HG02943 (cell line): ENCODE results near the gene SNTG2.
A peak's percentile ranks its signal among the peaks of the same experiment; 100 is the strongest.

Experiments used
- ATAC-seq: cut with Tn5 transposase; IDR thresholded peaks from one replicate; pipeline ENCODE4 v1.9.1; 2021; ENCODE audit warnings: mild to moderate bottlenecking, low read depth, moderate library complexity; ENCODE audit not compliant: unreplicated experiment

SNTG2 gene

DNA sequence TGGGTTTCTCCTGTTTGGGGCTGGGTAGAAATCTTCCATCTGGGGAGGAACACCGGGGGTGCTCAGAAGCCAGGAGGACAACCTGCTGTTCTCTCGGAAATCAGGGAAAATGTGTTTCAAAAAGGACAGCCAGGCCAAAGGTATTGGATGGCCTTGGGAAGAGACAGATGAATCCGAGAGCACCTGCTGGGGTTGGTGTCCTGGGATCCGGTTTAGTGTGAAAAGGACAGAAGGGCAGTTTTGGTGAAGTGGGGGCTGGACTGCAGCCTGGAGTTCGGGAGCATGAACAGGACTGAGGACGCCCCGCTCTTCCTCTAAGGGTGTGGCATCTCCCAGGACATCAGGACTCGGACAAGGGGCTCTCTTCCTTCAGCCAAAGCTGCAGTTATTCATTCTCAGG, 24.9 kb upstream of the SNTG2 start:
- ATAC-seq = no peak

DNA sequence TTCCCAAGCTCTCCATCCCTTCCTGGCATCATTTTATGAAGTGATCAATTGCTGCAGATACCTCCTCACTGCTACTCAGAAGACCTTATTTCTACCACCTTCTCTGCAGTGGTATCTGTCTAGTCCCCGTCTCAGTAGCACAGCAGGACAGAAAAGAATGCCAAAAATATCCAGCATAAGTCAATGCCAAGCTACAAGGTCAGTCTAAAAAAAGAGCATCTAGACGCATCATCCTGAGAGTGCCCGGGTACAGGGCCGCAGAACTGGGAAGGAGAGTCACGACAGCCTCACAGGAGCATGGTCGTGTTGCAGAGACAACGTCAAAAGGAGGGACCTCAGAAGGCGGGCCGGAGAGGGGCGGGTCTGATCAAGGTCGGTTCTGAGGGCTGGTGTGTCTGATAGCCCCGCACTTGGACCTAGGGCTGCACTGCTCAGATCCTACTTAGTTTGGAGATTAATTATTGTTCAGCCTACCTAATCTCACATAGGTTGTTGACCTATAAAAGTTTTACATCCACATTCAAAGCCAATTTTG, 24.3 kb upstream of the SNTG2 start:
- ATAC-seq = no peak

DNA sequence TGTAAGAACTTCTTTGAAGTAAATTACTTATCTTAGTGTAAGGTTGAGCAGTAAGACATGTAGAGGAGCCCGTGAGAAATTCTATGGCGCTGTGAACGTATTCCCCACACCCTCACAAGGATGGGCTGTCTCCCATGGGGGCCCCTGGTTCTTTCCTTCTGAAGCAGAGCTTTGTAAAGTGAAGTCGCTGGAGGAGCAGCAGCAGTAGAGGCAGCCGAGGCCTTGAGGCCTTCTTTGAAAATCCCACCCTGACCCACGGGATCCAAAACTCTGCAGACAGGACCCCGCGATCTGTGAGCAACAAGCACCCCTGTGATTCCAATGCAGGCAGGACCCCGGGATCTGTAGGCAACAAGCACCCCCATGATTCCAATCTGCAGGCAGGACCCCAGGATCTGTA, 23.8 kb upstream of the SNTG2 start:
- ATAC-seq = no peak

DNA sequence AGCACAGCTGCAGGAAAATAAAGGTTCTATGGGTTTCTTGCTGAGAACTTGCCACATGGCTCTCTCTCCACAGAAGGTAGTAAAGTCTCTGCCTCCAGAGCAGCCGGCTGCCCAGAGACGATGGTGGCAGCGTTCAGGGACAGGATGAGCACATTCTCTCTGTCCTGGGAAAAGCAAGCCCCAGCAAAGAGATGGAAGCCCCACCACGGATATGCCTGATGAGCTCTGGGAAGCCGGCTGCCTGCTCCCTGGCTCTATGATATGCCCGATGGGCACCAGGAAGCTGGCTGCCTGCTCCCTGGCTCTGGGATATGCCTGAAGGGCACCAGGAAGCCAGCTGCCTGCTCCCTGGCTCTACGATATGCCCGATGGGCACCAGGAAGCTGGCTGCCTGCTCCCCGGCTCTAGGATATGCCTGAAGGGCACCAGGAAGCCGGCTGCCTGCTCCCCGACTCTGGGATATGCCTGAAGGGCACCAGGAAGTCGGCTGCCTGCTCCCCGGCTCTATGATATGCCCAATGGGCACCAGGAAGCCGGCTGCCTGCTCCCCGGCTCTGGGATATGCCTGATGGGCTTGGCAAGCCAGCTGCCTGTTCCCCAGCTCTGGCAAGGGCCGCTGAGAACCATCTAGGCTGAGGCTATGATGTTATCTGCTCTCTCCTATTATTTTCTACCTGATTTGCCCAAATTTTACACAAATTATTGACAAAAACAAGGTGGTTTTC, 21.5 kb upstream of the SNTG2 start:
- ATAC-seq = no peak

DNA sequence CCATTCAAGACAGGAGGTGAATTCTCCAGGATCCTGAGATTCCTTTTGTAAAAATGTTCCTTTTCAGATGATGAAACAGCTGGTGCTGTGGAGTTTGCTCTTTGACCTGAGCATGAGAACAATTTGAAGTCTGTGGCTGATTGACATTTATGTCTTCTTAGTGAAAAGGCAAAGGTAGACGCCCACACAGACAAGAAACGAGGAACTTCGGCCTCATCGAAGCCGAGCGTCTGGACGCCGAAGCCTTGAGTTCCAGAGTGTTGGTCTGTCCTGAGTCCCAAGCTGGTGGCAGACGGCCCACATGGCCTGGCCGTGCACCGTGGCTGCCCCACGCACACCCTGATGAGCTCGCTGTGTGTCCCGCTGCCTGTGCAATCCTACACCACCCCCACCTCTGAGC, 20.7 kb upstream of the SNTG2 start:
- ATAC-seq = no peak

DNA sequence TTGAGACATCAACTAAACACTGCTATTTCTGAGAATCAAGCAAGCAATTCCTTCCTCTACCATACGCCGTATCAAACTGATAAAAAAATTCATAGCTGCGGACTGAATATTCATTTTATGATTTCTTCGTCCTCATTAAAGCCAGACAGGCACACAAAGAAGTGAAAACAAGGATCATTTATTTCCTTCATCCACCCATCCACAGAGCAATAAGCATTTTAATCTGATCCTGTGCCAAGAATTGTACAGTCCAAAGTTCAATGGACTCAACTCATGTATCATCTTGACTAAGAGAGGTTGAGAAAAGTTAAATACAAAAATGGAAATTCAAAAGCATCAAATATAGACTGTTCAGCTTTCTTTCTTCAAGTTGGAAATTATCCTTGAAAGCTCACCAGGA, 19.7 kb upstream of the SNTG2 start:
- no peak for ATAC-seq

DNA sequence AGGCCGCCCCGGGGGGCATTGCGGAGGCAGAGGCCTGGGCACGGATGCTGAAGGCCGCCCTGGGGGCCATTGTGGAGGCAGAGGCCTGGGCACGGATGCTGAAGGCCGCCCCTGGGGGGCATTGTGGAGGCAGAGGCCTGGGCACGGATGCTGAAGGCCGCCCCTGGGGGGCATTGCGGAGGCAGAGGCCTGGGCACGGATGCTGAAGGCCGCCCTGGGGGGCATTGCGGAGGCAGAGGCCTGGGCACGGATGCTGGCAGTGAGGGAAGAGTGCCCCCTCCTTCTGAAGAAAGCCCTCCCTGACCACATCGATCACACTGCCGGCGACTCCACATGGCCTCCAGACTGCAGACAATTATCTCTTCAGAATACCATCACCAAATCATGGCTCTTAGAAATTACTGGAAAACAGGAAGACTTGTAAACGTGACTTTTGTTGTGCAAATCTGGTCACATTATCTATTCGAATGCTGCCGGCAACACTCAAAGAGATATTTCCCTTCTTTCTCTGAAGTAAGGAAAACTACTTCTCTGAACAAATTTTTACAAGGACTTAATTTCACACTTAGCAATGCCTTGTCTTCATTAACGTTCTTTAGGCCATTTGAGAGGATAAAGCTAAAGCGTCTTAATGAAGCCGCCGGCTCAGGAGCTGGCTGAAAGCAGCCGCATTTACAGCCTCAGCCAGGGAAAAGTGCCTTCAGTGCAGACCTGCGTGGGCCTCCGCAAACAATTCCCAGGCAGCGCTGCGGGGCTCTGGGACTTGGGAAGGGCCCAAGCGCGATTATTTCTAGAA, 18.1 kb upstream of the SNTG2 start:
- ATAC-seq = no peak

DNA sequence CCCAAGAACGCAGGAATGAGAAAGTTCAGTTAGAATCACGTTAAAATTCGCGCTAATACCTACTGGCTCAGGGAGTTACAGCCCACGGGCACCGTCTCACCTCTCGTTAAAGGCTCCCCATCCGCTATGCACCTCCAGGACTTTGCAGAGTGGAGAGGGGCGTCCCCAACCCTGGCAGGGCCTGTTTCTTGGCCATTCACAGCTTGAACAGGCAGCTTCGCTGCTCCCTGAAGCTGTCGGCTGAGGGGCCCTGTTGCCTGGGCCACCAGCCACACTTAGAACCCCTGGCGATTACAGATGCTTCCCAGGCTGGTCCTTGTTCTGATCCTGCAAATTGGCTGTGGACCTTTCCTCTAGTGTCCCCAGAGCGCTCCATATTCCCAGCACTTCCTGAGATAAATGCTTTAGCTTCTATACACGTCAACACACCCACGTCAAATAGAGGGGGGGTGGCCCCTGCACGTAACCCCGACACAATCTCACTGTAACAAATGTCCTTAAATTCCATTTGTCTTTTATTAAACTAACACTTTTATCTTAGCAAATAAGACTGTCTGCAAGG, 16.8 kb upstream of the SNTG2 start:
- ATAC-seq = no peak

DNA sequence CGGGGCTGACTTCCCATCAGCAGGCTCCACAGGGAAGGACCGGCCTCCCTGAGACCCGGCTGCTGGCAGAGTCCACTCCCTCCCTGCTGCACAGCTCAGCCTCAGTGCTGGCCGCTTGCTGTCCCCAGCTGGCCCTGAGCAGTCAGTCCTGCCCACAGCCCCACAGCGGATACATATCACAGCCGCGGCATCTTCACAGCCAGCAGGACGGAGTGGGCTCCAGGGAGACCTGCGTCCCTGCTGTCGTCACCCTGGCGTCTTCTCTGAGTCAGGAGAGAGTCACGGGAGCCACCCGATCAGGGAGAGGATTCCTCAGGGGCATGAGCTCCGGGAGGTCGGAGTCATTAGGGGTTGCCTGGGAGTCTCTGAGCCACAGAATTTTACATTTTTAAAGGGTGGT, 13.1 kb upstream of the SNTG2 start:
- no peak for ATAC-seq

DNA sequence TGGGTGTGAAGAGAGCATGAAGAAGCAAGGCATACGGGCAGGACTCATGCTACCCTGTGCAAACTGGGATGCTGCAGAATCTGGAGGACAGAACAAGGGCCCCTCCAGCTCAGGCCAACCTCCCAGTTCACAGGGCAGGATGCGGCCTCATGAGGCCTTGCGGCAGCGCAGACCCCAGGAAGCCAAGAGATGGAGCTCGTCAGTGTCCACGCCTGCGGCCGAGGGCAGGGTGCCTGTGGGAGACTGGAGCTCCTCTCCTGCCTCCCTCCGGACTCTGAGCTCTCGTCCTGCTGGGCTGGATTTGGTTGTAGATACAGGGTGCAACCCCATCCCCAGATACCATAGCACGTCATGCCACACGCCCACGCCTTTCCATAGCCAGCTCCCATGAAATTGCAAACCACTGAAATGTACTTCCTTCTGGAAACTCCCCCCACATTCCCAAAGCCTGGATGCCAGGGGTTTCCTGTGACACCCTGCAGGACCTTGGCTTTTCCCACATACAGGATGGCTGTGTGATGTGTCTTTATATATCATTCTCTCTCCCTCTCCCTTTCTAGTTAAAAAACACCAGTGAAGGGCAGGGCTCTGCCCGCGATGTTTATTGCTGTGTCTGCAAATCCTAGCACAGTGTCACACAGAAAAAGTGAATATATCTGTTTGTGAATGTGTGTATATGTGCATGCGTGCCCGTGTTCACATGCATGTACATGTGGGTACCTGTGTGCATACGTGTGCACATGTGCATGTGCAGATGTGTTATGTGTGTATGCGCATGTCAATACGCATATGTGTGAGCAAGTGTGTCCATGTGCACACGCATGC, 12.3 kb upstream of the SNTG2 start:
- no peak for ATAC-seq

DNA sequence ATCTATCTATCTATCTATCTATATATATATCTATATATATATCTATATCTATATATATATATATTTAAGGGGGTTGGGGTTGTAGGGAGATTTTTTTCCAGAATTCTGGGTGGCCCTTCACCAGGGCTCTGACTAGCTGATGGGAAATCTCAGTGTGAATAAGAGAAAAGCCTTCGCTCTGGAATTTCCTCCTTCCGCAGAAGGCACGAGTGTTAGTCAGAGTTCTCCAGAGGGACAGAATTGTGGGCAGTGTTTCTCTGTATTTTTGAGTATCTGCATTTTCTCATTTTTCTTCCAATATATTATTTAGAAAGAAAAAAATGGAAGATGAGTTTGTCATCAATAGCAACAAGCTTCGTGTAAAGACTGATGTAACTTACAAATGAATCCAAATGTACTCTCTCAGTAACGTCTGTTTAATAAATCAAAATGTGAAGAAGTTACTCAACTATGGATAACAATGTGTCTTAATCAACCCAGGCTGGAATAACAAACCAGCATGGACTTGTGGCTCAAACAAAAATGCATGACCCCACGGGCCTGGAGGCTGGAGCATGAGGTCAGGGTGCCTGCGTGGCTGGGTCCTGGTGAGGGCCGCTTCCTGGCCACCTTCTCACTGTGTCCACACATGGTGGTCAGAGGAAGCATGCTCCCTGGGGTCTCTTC, 10.6 kb upstream of the SNTG2 start:
- ATAC-seq = no peak

DNA sequence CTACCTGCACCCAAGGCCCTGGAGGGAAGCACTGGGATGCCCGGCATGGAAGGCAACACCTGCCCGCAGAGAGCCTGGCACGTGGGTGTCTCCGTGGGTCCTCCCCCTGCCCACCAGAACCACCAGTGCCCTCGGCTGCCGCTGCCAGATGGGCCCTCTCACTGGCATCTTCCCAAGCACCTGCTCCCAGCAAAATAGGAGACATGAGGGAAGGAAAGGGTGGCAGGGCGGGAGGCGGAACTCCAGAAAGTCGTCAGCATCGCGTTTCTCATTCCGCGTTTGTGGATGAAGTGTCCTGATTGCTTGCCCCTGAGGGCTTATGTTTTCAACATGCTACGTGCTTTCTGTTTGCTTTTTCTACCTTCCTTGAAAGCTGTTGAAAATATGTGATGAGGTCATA, 8.8 kb upstream of the SNTG2 start:
- ATAC-seq = no peak

DNA sequence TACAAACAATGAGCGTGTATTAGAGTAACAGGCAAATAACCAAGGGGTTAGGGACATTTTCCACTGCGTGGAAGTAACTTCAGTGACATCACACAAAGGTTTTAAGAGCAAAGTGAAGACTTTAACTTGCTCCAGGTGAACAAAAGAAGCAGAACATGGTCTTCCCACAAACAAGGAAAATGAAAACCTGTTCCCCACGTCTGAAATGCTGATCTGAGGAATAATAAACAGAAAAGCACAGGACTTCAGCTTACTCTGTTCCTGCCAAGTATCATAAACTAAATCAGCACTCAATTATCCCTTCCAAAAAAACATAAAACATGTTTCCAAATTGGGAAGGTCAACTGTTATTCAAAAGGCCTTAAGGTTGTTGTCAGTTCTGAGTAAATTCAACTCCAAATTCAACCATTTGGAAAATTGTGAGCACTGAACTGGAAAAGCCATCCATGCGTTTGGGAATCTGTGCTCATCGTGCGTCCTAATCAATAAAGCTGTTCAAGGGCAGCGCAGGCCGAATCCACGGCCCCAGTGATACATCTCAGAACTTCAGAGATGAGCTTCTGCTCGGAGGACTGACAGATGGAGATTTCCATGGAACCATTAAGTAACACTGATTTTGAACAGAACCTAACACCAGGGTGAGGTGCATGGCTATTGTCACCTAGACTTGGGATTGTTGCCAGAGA, 7.7 kb upstream of the SNTG2 start:
- no peak for ATAC-seq

DNA sequence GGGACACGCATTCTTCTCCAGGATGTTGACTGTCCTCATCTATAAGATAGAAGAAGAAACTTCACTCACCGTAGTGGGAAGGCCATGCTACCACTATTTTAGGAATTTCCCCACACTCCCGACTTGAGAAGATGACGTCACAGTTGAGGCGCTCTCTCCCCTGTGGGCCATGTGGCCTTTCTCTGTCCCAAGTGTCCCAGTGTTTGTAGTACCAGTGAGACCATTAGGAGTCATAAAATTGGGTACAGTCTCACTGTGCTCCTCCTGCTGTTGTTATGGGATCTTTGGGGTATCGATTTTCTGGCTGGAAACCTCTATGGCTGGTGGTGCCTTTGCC, 7.2 kb upstream of the SNTG2 start:
- no peak for ATAC-seq

DNA sequence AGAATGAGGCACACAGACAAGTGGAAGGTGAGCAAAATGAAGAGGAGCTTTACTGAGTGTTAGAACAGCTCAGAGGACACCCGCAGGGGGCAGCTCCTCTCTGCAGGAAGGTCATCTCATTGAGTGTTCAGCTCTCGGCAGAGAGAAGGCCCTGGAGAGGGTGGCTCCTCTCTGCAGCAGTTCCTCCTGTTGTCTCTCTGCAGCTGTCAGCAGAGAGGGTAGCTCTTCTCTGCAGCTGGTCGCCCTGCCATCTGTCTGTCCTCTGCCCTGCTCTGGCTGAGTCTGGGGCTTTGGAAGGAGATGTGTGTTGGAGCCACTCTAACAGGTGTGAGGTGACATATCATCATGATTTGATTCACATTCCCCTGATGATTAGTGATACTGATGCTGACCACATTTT, 6.8 kb upstream of the SNTG2 start:
- ATAC-seq = no peak

DNA sequence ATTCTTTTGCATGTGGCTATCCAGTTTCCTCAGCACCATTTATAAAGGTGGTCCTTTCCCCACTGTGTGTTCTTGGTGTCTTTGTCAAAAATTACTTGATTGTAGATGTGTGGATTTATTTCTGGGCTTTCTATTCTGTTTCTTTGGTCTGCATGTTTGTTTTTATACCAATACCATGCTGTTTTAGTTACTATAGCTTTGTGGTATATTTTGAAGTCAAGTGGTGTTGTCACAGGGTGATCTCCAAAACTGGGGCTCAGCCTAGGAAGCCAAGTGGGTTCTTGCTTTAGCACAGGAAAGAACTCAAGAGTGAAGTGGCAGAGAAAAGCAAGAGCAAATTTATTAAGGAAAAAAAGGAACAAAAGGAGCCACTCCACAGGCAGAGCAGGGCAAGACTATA, 6.0 kb upstream of the SNTG2 start:
- ATAC-seq = no peak

DNA sequence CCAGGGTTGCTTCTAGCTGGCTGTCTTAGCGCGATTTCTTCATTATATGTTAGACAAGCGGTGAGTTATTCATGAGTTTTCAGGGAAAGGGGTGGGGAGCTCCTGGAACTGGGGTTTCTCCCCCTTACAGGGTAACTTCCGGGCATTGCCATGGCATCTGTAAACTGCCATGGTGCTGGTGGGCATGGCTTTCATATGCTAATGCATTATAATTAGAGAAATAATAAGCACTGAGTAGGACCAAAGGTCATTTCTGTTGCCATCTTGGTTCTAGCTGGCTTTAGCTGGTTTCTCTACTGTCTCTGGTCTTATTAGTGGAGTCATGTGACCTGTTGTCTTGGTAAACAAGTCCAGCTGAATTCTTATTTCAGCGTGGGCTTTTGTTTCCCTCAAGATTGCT, 5.5 kb upstream of the SNTG2 start:
- no peak for ATAC-seq

DNA sequence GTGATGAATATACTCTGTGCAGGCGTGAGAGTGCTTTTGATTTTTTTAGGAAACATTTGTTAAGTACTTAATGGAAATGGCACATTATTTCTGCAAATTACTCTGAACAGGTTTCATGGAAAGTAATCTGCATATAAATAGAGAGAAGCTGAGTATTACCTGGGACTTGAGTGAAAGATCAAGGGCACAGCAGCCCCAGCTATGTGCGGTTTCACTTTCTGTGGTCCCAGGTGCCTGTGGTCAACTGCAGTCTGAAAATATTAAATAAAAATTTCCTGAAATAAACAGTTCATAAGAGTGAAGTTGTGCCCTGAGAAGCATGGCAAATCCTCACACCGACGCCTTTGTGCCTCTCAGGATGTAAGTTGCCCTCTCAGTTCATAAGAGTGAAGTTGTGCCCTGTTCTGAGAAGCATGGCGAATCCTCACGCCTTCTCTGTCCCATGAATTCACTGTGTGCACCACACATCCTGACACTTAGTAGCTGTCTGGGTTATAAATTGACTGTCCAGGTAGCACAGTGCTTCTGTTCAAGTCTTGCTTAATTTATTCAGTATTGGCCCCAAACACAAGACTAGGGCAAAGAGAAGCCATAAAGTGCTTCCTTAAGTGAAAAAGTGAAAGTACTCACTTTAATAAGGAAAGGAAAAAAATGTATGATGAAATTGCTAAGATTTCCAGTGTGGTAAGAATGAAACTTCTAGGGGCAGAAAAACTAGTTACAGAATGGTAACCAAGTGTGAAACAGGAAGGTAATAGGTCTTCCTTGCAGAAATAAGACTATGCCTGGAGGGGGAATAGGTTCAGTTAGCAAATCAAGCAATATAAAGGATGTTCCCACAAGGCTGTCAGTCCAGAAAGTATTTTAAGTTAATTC, 4.3 kb upstream of the SNTG2 start:
- peak; percentile 74 for ATAC-seq
